GM21619 (cell line): ENCODE measurements around the gene TOMM40.
"Not testable (repeated sequence)": the region's sequence is repeated elsewhere in the genome, so short reads cannot be mapped to it uniquely, and the experiment has no call there.

Source experiments
- ATAC-seq: cut with Tn5 transposase; IDR thresholded peaks from one replicate; pipeline ENCODE4 v1.9.1; 2021; ENCODE audit not compliant: unreplicated experiment

The TOMM40 gene

DNA sequence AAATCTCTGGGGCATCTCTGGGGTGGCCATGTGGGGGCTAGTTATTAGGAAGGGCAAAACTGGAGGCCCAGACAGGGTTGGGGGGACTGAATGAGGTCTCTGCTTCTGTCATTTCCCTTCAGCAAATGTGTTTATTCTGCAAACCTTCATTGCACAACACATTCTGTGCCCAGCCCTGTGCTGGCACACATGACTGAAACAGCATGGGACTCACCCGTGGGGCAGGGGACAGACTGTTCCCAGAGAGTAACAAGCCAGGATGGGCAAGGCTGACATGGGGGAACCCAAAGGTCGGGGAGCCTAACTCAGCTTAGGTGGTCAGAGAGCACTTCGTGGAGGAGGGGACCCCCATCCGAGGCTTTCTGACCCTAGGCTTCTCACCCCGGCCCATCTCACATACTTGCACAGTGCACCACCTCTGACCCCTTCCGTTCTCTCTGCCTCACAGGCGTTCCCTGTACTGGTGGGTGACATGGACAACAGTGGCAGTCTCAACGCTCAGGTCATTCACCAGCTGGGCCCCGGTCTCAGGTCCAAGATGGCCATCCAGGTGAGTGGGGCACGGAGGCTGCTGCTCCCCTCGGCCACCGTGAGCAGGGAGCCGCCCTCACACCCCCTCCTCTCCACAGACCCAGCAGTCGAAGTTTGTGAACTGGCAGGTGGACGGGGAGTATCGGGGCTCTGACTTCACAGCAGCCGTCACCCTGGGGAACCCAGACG, 2.4 kb downstream of the TOMM40 start:
- no peak for ATAC-seq

DNA sequence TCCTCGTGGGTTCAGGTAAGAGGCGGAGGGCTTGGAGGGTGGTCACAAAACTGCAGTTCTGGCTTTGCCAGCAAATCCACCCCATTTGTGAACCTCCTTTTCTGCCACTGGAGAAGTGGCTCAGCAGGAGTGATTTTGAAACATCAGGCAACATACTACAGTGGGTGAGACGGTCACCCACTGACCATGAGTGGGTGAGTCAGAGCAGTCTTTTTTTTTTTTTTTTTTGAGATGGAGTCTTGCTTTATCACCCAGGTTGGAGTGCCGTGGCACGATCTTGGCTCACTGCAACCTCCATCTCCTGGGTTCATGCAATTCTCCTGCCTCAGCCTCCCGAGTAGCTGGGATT, 3.0 kb downstream of the TOMM40 start:
- no peak for ATAC-seq

- ATAC-seq: no peak
These were observed 3.9 kb downstream of the TOMM40 start for GRCh38 chr19:44894946-44895345.

GRCh38 chr19:44897835-44898234, 6.8 kb downstream of the TOMM40 start:
- ATAC-seq: no peak

DNA sequence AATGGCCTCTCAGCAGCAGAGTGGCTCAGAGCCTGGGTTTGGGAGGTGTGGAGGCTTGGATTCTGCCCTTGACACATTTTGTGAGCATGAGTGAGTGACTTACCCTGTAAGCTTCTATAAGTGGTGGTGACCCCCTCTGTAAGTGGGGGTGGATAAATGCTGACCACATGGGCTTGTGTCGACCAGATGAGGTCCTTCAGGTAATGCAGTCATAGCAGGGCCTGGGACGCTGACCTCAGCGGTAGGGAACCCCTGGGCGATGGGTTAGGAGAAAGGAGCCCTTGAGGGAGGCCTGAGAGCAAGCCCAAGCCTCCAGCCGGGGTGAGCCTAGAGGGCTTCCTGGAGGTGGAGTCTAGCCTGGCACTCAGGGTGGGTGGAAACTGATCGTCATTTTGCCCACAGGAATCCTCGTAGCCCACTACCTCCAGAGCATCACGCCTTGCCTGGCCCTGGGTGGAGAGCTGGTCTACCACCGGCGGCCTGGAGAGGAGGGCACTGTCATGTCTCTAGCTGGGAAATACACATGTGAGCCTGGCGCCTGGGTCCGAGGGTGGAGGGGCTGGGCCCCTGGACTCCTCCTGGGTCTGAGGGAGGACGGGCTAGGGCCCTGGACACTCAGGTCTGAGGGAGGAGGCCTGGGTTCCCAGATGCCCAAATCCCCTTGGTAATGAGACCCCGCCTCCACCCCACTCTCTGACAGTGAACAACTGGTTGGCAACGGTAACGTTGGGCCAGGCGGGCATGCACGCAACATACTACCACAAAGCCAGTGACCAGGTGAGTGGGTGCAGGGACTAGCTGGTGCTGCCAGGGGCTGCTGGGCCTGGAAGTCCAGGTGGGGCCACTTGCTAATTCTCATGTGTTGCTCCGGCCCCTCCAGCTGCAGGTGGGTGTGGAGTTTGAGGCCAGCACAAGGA, 9.5 kb downstream of the TOMM40 start:
- no peak for ATAC-seq

DNA sequence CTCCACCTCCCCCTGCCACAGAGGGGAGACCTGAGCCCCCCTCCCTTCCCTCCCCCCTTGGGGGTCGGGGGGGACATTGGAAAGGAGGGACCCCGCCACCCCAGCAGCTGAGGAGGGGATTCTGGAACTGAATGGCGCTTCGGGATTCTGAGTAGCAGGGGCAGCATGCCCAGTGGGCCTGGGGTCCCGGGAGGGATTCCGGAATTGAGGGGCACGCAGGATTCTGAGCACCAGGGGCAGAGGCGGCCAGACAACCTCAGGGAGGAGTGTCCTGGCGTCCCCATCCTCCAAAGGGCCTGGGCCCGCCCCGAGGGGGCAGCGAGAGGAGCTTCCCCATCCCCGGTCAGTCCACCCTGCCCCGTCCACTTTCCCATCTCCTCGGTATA, 12.2 kb downstream of the TOMM40 start:
- ATAC-seq: no peak

DNA sequence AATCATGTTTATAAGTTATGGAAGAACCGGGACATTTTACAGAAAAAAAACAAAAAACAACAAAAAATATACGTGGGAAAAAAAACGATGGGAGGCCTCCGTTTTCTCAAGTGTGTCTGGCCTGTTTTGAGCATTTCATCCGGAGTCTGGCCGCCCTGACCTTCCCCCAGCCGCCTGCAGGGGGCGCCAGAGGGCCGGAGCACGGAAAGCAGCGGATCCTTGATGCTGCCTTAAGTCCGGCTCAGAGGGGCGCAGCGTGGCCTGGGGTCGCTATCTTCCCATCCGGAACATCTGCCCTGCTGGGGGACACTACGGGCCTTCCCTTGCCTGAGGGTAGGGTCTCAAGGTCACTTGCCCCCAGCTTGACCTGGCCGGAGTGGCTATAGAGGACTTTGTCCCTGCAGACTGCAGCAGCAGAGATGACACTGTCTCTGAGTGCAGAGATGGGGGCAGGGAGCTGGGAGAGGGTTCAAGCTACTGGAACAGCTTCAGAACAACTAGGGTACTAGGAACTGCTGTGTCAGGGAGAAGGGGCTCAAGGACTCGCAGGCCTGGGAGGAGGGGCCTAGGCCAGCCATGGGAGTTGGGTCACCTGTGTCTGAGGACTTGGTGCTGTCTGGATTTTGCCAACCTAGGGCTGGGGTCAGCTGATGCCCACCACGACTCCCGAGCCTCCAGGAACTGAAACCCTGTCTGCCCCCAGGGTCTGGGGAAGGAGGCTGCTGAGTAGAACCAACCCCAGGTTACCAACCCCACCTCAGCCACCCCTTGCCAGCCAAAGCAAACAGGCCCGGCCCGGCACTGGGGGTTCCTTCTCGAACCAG, 12.8 kb downstream of the TOMM40 start:
- no peak for ATAC-seq

- no peak for ATAC-seq
These were observed 13.5 kb downstream of the TOMM40 start for GRCh38 chr19:44904426-44904994.

GRCh38 chr19:44905437-44906160, 14.5 kb downstream of the TOMM40 start, which contains the start of gene APOE:
TSS of gene APOE (plus strand) at chr19:44905796. CDS start at chr19:44906625, 829 bp downstream.
- no peak for ATAC-seq

- no peak for ATAC-seq
These were observed 16.6 kb downstream of the TOMM40 start for GRCh38 chr19:44907613-44908012.

DNA sequence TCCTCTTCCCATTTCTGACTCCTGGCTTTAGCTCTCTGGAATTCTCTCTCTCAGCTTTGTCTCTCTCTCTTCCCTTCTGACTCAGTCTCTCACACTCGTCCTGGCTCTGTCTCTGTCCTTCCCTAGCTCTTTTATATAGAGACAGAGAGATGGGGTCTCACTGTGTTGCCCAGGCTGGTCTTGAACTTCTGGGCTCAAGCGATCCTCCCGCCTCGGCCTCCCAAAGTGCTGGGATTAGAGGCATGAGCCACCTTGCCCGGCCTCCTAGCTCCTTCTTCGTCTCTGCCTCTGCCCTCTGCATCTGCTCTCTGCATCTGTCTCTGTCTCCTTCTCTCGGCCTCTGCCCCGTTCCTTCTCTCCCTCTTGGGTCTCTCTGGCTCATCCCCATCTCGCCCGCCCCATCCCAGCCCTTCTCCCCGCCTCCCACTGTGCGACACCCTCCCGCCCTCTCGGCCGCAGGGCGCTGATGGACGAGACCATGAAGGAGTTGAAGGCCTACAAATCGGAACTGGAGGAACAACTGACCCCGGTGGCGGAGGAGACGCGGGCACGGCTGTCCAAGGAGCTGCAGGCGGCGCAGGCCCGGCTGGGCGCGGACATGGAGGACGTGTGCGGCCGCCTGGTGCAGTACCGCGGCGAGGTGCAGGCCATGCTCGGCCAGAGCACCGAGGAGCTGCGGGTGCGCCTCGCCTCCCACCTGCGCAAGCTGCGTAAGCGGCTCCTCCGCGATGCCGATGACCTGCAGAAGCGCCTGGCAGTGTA, 17.2 kb downstream of the TOMM40 start:
- ATAC-seq: no peak

DNA sequence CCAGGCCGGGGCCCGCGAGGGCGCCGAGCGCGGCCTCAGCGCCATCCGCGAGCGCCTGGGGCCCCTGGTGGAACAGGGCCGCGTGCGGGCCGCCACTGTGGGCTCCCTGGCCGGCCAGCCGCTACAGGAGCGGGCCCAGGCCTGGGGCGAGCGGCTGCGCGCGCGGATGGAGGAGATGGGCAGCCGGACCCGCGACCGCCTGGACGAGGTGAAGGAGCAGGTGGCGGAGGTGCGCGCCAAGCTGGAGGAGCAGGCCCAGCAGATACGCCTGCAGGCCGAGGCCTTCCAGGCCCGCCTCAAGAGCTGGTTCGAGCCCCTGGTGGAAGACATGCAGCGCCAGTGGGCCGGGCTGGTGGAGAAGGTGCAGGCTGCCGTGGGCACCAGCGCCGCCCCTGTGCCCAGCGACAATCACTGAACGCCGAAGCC, 17.8 kb downstream of the TOMM40 start:
- ATAC-seq: no peak

GRCh38 chr19:44909775-44910174, 18.7 kb downstream of the TOMM40 start:
- ATAC-seq: no peak

- not testable (repeated sequence) for ATAC-seq
These were observed 20.8 kb downstream of the TOMM40 start for GRCh38 chr19:44911896-44912295.

DNA sequence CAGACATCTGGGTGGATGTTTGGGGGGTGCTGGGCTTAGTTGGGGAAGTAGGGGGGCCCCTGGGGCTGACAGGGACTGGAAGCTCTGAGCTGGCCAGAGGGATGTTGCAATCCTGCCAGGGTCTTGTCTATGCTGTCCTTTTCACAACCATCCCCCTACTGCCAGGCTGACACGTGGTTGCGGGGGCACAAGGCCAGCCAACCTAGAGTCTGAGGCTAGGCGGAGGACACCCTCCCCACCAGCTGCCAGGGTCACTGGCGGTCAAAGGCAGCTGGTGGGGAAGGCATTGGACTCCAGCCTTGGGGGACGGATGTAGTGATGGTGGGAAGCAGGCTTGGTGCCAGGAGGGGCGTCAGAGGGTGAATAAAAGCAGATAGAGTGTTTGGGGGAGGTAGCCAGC, 21.8 kb downstream of the TOMM40 start:
- ATAC-seq: no peak

DNA sequence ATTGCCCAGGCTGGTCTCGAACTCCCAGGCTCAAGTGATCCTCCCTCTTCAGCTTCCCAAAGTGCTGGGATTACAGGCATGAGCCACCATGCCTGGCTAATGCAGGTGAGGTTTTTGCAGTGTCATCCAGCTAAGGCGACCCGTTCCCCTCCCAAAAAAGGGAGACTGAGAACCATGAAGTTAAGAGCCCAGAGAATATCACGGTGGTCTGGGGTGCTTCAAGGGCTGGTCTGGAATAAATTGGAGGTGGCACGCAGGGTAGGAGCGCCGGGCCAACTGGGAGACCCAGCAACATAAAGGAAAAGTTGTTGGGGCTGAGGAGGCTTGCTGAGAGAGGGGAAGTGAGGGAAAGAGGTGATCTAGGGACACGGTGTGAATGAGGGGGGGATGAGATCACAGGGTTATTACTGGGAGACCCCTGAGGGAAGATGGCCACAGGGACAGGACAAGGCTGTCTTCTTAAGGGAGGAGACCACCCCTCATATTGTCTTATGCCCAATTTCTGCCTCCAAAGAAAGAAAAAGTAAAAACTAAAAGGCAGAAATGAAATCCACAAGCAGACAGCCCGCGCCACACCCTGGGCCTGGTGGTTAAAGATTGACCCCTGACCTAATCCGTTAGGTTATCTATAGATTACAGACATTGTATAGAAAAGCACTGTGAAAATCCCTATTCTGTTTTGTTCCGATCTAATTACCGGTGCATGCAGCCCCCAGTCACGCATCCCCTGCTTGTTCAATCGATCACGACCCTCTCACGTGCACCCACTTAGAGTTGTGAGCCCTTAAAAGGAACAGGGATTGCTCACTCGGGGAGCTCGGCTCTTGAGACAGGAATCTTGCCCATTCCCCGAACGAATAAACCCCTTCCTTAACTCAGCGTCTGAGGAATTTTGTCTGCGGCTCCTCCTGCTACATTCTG, 22.7 kb downstream of the TOMM40 start:
- not testable (repeated sequence) for ATAC-seq

DNA sequence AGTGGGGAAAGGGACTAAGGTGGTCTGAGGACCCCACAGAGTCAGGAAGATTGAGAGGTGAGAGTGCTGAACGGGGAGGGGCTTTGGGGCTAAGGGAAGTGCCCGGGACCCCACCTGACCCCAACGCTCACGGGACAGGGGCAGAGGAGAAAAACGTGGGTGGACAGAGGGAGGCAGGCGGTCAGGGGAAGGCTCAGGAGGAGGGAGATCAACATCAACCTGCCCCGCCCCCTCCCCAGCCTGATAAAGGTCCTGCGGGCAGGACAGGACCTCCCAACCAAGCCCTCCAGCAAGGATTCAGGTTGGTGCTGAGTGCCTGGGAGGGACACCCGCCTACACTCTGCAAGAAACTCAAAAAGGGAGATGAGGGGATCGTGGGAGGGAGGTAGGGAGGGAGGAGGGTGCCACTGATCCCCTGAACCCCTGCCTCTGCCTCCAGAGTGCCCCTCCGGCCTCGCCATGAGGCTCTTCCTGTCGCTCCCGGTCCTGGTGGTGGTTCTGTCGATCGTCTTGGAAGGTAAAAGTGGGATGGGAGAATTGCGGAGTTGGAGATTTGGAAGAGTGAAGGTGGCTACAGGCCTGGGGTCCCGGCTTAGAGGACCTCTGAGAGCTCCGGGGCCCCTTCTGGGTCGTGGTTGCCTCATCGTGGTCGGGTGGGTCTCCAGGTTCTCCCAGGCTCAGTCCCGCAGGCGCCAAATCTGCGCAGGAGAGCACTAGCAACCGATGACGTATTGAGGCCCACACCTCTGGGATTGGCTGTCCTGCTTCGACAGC, 23.6 kb downstream of the TOMM40 start, which contains the start of gene APOC1:
Gene APOC1 (plus strand): TSS at position 176 of the 774 bp plus-strand sequence. CDS start 284 bp downstream, at position 460.
- ATAC-seq: peak; percentile 93
